Measurements from ENCODE around the gene GABBR1. TPM values are rescaled to one million over a fixed set of nuclear protein-coding genes. Genes with fewer than 3 reads are reported as not detected.

GABBR1 gene
- total RNA-seq, 1 donor from 2014 or later, result 19.3 TPM

GRCh38 chr6:29519291-29520010 lies 113.5 kb downstream of the GABBR1 start:
- Histone ChIP-seq H3K27me3 (ENCODE audit: low read depth) (peaks cover 12% of the 10 kb centered on the region), H3K4me1 (no peaks in the 10 kb centered on the region), H3K4me3 (no peak overlapping the region), H3K27ac (replicated peaks) (no peak overlapping the region), H3K36me3 (no peaks in the 10 kb centered on the region), H3K9me3 (replicated peaks) (no peaks in the 10 kb centered on the region)
- TF ChIP-seq, protein P1, sequence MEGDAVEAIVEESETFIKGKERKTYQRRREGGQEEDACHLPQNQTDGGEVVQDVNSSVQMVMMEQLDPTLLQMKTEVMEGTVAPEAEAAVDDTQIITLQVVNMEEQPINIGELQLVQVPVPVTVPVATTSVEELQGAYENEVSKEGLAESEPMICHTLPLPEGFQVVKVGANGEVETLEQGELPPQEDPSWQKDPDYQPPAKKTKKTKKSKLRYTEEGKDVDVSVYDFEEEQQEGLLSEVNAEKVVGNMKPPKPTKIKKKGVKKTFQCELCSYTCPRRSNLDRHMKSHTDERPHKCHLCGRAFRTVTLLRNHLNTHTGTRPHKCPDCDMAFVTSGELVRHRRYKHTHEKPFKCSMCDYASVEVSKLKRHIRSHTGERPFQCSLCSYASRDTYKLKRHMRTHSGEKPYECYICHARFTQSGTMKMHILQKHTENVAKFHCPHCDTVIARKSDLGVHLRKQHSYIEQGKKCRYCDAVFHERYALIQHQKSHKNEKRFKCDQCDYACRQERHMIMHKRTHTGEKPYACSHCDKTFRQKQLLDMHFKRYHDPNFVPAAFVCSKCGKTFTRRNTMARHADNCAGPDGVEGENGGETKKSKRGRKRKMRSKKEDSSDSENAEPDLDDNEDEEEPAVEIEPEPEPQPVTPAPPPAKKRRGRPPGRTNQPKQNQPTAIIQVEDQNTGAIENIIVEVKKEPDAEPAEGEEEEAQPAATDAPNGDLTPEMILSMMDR (IDR thresholded peaks at IDR 0.05; ENCODE audit: borderline replicate concordance), result no peak
- DNase-seq, result no peak
- intact Hi-C loops (cut with micrococcal nuclease), result no loop called here

DNA sequence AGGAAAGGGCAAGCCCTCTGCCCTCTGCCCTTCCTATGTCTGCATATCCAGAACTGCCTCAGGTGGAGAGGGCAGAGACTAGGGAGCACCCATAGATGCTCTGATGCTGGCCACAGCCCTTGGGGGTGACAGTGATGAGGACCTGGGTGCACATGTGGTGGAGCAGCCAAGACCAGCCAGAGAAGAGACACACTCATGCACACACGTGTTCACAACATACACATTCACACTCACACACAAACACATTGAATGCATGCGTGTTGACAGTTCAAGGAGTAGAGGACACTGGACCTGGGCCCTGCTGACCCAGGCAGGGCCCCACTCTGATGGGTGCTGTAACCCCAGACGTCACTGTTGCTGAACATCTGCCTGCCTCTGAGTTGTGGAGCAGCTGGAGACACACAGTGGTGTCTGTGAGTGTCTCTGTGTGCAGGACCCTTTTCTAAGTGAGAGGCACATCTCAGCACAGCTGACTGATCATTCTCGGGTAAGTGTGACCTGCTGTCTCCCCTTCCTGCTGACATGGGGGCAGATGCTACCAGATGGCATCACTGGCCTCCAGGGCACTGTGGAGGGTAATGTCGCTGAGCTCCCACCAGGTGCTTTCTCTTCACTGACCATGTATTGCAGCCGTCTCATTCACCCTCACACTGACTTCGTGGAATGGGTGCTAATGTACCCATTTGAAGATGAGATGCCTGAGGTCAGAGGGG lies 115.1 kb downstream of the GABBR1 start:
- Histone ChIP-seq H3K4me1 (no peaks in the 10 kb centered on the region), H3K36me3 (no peaks in the 10 kb centered on the region), H3K4me3 (no peak overlapping the region), H3K27me3 (ENCODE audit: low read depth) (peaks cover 12% of the 10 kb centered on the region), H3K27ac (replicated peaks) (no peak overlapping the region), H3K9me3 (replicated peaks) (no peaks in the 10 kb centered on the region)
- TF ChIP-seq, protein P1 (IDR thresholded peaks at IDR 0.05; ENCODE audit: borderline replicate concordance), result no peak
- intact Hi-C loops (cut with micrococcal nuclease), result no loop called here
- DNase-seq, result no peak

DNA sequence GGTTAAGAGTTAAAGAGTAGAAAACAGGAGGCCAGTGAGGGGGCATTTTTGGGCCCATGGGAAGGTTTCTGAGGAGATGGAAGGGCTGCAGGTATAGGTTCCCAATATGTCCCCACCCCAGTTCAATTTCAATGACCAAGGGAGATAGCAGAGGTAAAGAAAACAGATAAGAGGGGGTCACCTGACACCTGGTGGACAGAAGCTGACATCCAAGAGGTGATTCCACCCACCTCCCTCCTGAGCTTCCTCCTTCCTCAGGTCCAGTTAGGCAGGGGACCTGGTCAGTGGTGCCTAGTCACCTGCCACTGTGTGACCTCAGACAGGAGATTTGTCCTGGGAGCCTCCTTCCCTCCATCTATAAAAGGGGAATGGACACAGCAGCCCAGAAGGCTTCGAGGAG lies 115.7 kb downstream of the GABBR1 start:
- no peaks in the 10 kb centered on the region for H3K36me3 ChIP-seq
- H3K27ac ChIP-seq (replicated peaks), result no peak overlapping the region
- peaks cover 12% of the 10 kb centered on the region for H3K27me3 ChIP-seq (ENCODE audit: low read depth)
- DNase-seq, result no peak
- intact Hi-C loops (cut with micrococcal nuclease), result no loop called here
- TF ChIP-seq, protein P1 (IDR thresholded peaks at IDR 0.05; ENCODE audit: borderline replicate concordance), result no peak
- no peak overlapping the region for H3K4me3 ChIP-seq
- H3K4me1 ChIP-seq, result no peaks in the 10 kb centered on the region
- no peaks in the 10 kb centered on the region for H3K9me3 ChIP-seq (replicated peaks)

GRCh38 chr6:29516108-29516507 lies 116.9 kb downstream of the GABBR1 start:
- TF ChIP-seq, protein P1 (IDR thresholded peaks at IDR 0.05; ENCODE audit: borderline replicate concordance), result no peak
- peaks cover 12% of the 10 kb centered on the region for H3K27me3 ChIP-seq (ENCODE audit: low read depth)
- no peaks in the 10 kb centered on the region for H3K36me3 ChIP-seq
- H3K4me3 ChIP-seq, result no peak overlapping the region
- intact Hi-C loops (cut with micrococcal nuclease), result no loop called here
- no peaks in the 10 kb centered on the region for H3K9me3 ChIP-seq (replicated peaks)
- H3K27ac ChIP-seq (replicated peaks), result no peak overlapping the region
- no peaks in the 10 kb centered on the region for H3K4me1 ChIP-seq
- no peak for DNase-seq

- H3K4me1 ChIP-seq, result no peaks in the 10 kb centered on the region
- no peak overlapping the region for H3K27ac ChIP-seq (replicated peaks)
- no peaks in the 10 kb centered on the region for H3K36me3 ChIP-seq
- TF ChIP-seq, protein P1 (IDR thresholded peaks at IDR 0.05; ENCODE audit: borderline replicate concordance), result no peak
- H3K27me3 ChIP-seq (ENCODE audit: low read depth), result peaks cover 27% of the 10 kb centered on the region
- H3K4me3 ChIP-seq, result no peak overlapping the region
- DNase-seq, result no peak
- intact Hi-C loops (cut with micrococcal nuclease), result no loop called here
- no peaks in the 10 kb centered on the region for H3K9me3 ChIP-seq (replicated peaks)
Observed at GRCh38 chr6:29510746-29511300, 122.2 kb downstream of the GABBR1 start.
